Measurements from ENCODE around the gene GAREM2.

DNA sequence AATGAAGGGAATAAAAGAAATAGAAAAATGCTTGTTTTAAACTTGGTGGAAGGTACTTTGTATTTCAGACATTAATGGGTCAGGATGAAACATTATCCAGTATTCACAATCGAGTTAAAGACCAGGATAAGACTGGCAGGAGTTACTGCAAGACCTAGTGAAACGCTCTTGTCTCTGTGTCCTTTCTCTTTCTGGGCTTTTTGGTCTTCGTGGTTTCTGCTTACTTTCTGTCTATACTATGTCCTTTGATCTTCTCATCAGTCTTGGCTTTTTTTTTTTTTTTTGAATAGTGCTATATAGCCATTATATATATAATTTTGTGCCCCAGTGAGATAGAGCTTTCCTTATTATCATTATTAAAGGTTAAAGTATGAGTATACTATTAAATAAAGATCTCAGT lies 42.1 kb upstream of the GAREM2 start:
- TF ChIP-seq, protein P1, sequence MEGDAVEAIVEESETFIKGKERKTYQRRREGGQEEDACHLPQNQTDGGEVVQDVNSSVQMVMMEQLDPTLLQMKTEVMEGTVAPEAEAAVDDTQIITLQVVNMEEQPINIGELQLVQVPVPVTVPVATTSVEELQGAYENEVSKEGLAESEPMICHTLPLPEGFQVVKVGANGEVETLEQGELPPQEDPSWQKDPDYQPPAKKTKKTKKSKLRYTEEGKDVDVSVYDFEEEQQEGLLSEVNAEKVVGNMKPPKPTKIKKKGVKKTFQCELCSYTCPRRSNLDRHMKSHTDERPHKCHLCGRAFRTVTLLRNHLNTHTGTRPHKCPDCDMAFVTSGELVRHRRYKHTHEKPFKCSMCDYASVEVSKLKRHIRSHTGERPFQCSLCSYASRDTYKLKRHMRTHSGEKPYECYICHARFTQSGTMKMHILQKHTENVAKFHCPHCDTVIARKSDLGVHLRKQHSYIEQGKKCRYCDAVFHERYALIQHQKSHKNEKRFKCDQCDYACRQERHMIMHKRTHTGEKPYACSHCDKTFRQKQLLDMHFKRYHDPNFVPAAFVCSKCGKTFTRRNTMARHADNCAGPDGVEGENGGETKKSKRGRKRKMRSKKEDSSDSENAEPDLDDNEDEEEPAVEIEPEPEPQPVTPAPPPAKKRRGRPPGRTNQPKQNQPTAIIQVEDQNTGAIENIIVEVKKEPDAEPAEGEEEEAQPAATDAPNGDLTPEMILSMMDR (IDR thresholded peaks at IDR 0.05 in 4 of 5, conservative IDR thresholded peaks at IDR 0.05 in 1 of 5) = no peak
- no peak for TF ChIP-seq POLR2A (IDR thresholded peaks at IDR 0.05)

Data from gastrocnemius medialis (tissue), 4 donors.